DND-41 (cell line): ENCODE results near the gene RAB40A.

Experiments
- ATAC-seq: fragments of 200-7000 bp; cut with Tn5 transposase; 3 replicates; pipeline ENCODE4 v1.9.1; 2021; ENCODE audit warnings: low read depth; ENCODE audit not compliant: insufficient read depth
- DNase-seq: peaks from one replicate; pipeline ENCODE4 v3.0.0-alpha.2; 2020
- H2AFZ ChIP-seq: 2 replicates; pipeline ENCODE4 v1.6.0; 2012; ENCODE audit warnings: low read depth, low read length
- H3K27ac ChIP-seq: 2 replicates; pipeline ENCODE4 v1.5.1; 2012; ENCODE audit warnings: low read length, inconsistent platforms
- H3K27me3 ChIP-seq: fragments of 200-600 bp; sonication (generic); 2 replicates; pipeline ENCODE4 v1.6.0; 2012; ENCODE audit warnings: low read length, mild to moderate bottlenecking, inconsistent platforms; ENCODE audit not compliant: insufficient read depth, poor library complexity
- H3K36me3 ChIP-seq: 2 replicates; pipeline ENCODE4 v1.5.1; 2012; ENCODE audit warnings: low read length, inconsistent platforms; ENCODE audit not compliant: insufficient read depth
- H3K4me1 ChIP-seq: 2 replicates; pipeline ENCODE4 v1.5.1; 2012; ENCODE audit warnings: mild to moderate bottlenecking, low read length; ENCODE audit not compliant: insufficient read depth
- H3K4me2 ChIP-seq: 2 replicates; pipeline ENCODE4 v1.6.0; 2012; ENCODE audit warnings: mild to moderate bottlenecking, moderate library complexity, low read length, inconsistent platforms; ENCODE audit not compliant: insufficient read depth
- H3K4me3 ChIP-seq, 2 experiments: fragments of 200-600 bp in 1 of 2; shearing (Covaris generic) in 1 of 2; 2 replicates each; pipeline ENCODE4 v1.5.1; 2012 to 2016; ENCODE audit warnings: inconsistent platforms in 2 of 2, low read length in 2 of 2, mild to moderate bottlenecking in 2 of 2, low read depth in 1 of 2, moderate library complexity in 1 of 2
- H3K79me2 ChIP-seq: 2 replicates; pipeline ENCODE4 v1.6.0; 2012; ENCODE audit warnings: low read length, inconsistent platforms; ENCODE audit not compliant: insufficient read depth
- H3K9ac ChIP-seq: 2 replicates; pipeline ENCODE4 v1.6.0; 2012; ENCODE audit warnings: low read depth, mild to moderate bottlenecking, inconsistent platforms, low read length, moderate library complexity
- H3K9me3 ChIP-seq: 2 replicates; pipeline ENCODE4 v1.5.1; 2012; ENCODE audit warnings: low read length, moderate library complexity, mild to moderate bottlenecking, inconsistent platforms; ENCODE audit not compliant: insufficient read depth, severe bottlenecking
- H4K20me1 ChIP-seq: 2 replicates; pipeline ENCODE4 v1.6.0; 2012; ENCODE audit warnings: low read length; ENCODE audit not compliant: insufficient read depth
- CTCF ChIP-seq: IDR thresholded peaks from 2 replicates; pipeline ENCODE4 v1.5.1; 2012; ENCODE audit warnings: borderline replicate concordance, low read length, moderate library complexity, mild to moderate bottlenecking; ENCODE audit not compliant: poor library complexity, severe bottlenecking; ENCODE audit errors: extremely low read depth
- EZH2 ChIP-seq: IDR thresholded peaks from 3 replicates; pipeline ENCODE4 v1.6.1; 2012; ENCODE audit warnings: borderline replicate concordance, low read depth, mild to moderate bottlenecking, moderate library complexity, low read length, inconsistent platforms; ENCODE audit not compliant: severe bottlenecking

Gene RAB40A

DNA sequence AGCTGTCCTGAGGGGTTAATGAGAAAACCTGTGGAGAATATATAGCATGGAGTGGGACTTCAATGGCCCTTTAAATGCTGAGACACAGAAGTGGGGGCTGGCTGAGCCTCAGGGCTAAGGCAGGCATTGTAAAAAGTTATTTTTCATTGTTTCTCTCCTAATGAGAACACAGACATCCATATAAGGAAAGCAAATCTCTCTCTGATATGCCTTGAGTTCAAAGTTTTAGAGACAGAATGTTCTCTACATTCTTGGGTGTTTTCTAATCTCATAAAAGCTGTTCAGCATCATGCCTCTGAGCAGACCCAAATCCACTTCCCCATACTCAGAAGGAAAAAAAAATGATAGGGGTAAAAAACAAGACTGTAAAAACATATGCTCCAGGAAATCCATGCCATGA lies 16.8 kb upstream of the RAB40A start:
- TF ChIP-seq EZH2 (no peak), CTCF (no peak)
- ATAC-seq (no peak), DNase-seq (no peak)
- H3K79me2 ChIP-seq, result no peaks in the 10 kb centered on the region
- H3K27ac ChIP-seq, result no peak overlapping the region
- no peaks in the 10 kb centered on the region for H3K36me3 ChIP-seq
- no peaks in the 10 kb centered on the region for H4K20me1 ChIP-seq
- H2AFZ ChIP-seq, result no peak overlapping the region
- no peaks in the 10 kb centered on the region for H3K27me3 ChIP-seq
- no peak overlapping the region for H3K9ac ChIP-seq
- H3K4me1 ChIP-seq, result peaks cover 4% of the 10 kb centered on the region
- H3K4me2 ChIP-seq, result no peak overlapping the region
- H3K4me3 ChIP-seq, result no peak overlapping the region
- no peaks in the 10 kb centered on the region for H3K9me3 ChIP-seq

DNA sequence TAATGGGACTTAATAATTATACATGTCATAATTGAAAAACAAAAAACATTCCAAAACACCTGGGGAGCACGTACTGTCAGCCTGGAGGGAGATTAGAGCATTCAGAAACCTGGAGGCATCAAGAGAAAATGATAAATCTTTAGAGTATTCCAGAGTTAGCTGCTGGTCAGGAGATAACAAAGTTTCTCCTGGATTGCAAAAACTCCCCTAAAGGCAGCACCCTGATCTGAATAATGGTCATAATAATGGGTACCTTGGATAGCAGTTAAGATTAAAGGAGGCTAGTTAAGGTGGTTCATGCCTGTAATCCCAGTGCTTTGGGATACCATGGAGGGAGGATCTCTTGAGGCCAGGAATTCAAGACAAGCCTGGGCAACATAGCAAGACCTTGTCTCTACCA lies 15.9 kb upstream of the RAB40A start:
- Histone ChIP-seq H3K27ac (no peak overlapping the region), H4K20me1 (no peaks in the 10 kb centered on the region), H3K4me3 (no peak overlapping the region), H2AFZ (no peak overlapping the region), H3K27me3 (no peaks in the 10 kb centered on the region), H3K9me3 (no peaks in the 10 kb centered on the region), H3K4me2 (no peak overlapping the region), H3K9ac (no peak overlapping the region), H3K36me3 (no peaks in the 10 kb centered on the region), H3K79me2 (no peaks in the 10 kb centered on the region), H3K4me1 (peaks cover 4% of the 10 kb centered on the region)
- DNase-seq (no peak), ATAC-seq (no peak)
- TF ChIP-seq EZH2, result no peak
- TF ChIP-seq CTCF, result no peak

GRCh38 chrX:103533511-103534216 lies 14.4 kb upstream of the RAB40A start:
- no peaks in the 10 kb centered on the region for H4K20me1 ChIP-seq
- H3K9me3 ChIP-seq, result no peaks in the 10 kb centered on the region
- DNase-seq, result peak; percentile 66
- peak overlapping the region; percentile 44 for H3K4me2 ChIP-seq
- peaks cover 4% of the 10 kb centered on the region for H3K4me1 ChIP-seq
- TF ChIP-seq EZH2, result no peak
- TF ChIP-seq CTCF, result peak; percentile 81
- H2AFZ ChIP-seq, result peak overlapping the region; percentile 58
- no peak overlapping the region for H3K27ac ChIP-seq
- H3K27me3 ChIP-seq, result no peaks in the 10 kb centered on the region
- no peak overlapping the region for H3K4me3 ChIP-seq
- H3K9ac ChIP-seq, result no peak overlapping the region
- no peaks in the 10 kb centered on the region for H3K36me3 ChIP-seq
- peak; percentile 79 for ATAC-seq
- no peaks in the 10 kb centered on the region for H3K79me2 ChIP-seq

DNA sequence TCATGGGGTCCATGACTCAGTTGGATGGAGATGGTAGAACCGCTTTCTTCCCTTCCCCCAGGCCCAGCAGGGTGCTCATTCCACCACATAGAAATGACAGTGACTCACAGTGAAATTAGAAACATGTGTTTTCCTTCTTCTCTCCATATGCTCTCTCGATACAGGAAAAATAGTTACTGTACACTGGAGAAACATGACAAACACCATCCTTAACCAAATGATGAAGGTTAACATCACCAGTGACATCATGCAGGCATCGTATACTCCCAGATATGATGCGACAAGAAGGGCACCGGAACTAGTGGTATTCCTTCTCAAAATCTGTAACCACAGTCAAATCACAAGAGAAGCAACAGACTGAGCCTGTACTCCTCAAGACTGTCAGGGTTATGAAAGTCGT lies 11.7 kb upstream of the RAB40A start:
- no peak overlapping the region for H3K9ac ChIP-seq
- H3K4me3 ChIP-seq, result no peak overlapping the region
- H3K4me1 ChIP-seq, result peaks cover 4% of the 10 kb centered on the region
- H4K20me1 ChIP-seq, result no peaks in the 10 kb centered on the region
- TF ChIP-seq CTCF, result no peak
- TF ChIP-seq EZH2, result no peak
- no peak overlapping the region for H3K4me2 ChIP-seq
- ATAC-seq (no peak), DNase-seq (no peak)
- H3K27ac ChIP-seq, result no peak overlapping the region
- no peaks in the 10 kb centered on the region for H3K9me3 ChIP-seq
- no peaks in the 10 kb centered on the region for H3K79me2 ChIP-seq
- H3K36me3 ChIP-seq, result no peaks in the 10 kb centered on the region
- no peak overlapping the region for H2AFZ ChIP-seq
- no peaks in the 10 kb centered on the region for H3K27me3 ChIP-seq
